Activated gamma-delta T cell treated with anti-CD3 and anti-CD28 coated beads, Interleukin-2, amount 50 U/mL, for 16 hours (primary cell): ENCODE results near the gene SPNS3.

ENCODE experiments used
- DNase-seq: peaks from one replicate; pipeline ENCODE4 v3.0.0-alpha.2; 2020; ENCODE audit warnings: low read depth

Gene SPNS3

GRCh38 chr17:4433515-4434031 is at the start of gene SPNS3:
TSS of gene SPNS3 (plus strand) at chr17:4433940. CDS start at chr17:4433968, 28 bp downstream.
- DNase-seq, result peak; percentile 45

GRCh38 chr17:4386406-4386805 is 47.3 kb upstream of the SPNS3 start:
- DNase-seq, result no peak

DNA sequence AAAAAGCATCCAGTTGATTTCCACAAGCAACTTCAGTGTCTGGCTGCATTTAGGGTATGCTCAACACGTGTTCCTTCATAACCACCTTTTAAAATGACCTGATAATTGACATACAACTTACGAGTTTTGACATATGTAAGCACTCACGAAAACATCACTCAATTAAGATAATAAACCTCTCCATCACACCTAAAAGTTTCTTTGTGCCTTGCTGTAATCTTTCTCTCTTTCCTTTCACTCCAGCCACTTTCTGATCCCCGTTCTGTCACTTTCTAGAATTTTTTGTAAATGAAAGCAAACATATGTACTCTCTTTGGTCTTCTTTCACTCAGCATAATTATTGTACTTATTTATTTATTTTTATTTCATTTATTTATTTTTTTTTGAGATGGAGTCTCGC is 46.6 kb upstream of the SPNS3 start:
- DNase-seq, result no peak

DNA sequence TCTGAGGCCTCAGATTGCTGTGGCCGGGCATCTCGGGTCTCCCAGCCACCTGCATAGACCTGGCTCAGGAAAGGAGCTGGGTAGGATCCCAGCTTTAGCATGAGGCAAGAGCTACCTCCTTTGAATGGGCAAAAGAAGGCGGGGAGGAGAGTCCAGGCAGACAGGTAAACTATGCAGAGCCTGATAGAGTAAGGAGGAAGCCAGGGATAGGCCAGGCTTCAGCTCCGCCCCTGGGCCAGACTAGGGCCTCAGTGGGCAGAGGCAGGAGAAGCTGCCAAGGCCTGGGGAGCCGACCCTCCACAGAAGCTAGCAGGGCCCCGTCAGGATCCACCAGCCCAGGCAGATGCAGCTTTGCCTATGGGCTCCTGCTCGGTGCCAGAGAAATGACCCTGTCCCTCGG is 44.7 kb upstream of the SPNS3 start:
- no peak for DNase-seq

DNA sequence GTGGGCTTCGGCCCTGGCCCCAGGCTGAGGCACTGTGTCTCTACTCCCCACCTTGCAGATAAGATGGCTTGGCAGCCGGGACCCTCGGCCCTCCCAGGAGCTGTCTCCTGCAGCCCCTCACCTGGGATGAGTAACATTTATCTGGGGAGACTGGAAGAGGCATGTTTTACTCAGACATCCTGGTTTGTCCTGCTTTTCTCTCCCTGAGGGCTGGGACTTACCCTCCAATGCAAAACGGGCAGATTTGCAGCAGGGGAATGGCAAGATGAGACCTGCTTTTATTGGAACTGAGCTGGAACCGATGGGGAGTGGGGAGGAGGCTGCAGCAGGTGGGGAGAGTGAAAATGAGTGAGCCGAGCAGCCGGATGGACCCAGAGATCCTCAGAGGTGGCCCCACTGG is 39.9 kb upstream of the SPNS3 start:
- no peak for DNase-seq

GRCh38 chr17:4394208-4395110 is 39.3 kb upstream of the SPNS3 start:
- DNase-seq, result no peak

GRCh38 chr17:4395111-4395478 is 38.6 kb upstream of the SPNS3 start:
- DNase-seq, result no peak

DNA sequence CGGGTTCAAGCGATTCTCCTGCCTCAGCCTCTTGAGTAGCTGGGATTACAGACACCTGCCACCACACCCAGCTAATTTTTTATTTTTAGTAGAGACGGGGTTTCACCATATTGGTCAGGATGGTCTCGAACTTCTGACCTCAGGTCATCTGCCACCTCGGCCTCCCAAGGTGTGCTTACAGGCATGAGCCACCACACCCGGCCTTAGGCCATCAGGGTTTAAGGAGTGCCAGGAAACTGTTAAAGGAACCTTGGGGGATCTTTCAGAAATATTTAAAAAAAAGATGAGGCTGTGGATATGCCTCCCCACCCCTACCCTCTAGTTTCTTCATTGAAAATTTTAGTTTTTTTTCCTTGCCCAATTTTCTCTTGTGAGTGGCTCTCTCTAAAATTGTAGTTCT is 35.9 kb upstream of the SPNS3 start:
- DNase-seq, result no peak

GRCh38 chr17:4405038-4405669 is 28.6 kb upstream of the SPNS3 start:
- no peak for DNase-seq

DNA sequence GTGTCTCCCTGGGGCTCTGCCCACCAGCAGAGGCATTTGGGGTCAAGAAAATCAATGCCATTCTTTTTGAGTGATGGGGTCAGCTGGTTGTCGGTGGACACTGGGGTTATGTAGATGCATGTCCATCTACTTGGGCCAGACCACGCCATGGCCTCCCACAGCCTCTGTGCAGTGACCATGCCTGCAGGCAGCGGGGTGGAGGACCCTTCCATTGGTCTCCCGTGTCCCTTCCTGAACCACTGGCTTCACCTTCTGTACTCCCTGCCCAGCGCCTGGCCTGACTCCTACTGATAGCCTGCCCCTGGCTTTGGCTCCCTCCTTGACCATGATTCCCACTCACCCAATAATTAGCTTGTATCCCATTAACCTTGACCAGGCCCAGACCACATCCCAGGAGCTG is 28.0 kb upstream of the SPNS3 start:
- no peak for DNase-seq

DNA sequence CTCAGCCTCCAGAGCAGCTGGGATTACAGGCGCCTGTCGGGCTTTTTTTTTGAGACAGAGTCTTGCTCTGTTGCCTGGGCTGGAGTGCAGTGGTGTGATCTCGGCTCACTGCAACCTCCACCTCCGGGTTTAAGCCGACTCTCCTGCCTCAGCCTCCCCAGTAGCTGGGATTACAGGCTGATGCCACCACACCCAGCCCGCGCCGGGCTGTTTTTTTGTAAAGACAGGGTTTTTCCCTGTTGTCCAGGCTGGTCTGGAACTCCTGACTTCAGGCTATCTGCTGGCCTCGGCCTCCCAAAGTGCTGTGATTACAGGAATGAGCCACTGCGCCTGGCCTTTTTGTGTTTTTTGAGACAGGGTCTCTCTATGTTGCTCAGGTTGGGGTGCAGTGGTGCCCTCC is 27.4 kb upstream of the SPNS3 start:
- no peak for DNase-seq

DNA sequence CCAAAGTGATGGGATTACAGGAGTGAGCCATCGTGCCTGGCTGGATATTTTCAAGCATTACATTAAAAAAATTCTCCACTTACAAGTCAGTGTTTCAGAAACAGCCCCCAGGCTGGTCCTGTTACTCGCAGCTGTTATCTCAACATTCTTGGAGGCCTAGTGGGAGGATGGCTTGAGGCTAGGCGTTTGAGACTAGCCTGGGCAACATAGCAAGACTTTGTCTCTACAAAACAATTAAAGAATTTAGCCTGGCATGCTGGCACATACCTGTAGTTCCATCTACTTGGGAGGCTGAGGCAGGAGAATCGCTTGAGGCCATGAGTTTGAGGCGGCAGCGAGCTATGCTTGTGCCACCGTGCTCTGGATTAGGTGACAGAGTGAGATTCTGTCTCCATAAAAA is 26.5 kb upstream of the SPNS3 start:
- no peak for DNase-seq

DNA sequence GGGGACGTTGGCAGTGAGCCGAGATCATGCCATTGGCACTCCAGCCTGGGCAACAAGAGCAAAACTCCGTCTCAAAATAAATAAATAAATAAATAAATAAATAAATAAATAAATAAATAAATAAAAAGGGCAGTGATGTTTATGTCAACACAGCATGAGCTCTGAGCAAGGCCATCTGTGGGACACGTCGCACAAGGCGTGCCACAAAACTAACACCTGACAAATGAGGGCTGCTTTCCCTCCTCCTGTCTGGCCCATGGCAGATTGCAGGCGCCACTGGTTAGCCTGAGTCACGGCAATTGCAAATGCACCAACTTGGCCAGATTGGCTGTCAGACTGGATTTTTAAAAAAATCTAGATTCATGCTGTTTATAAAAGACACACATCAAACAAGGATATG is 25.9 kb upstream of the SPNS3 start:
- no peak for DNase-seq

DNA sequence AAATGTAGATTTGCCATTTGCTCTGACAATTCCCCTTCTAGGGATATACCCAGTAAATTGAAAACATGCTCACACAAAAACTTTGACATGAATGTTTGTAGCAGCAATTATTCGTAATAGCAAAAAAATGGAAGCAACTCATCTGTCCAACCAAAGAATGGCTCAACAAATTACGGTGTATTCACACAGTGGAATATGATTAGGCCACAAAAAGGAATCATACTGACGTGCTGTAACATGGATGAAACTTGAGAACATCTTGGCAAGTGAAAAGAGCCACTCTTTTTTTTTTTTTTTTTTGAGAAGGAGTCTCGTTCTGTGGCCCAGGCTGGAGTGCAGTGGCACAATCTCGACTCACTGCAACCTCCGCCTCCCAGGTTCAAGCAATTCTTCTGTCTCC is 24.1 kb upstream of the SPNS3 start:
- no peak for DNase-seq

DNA sequence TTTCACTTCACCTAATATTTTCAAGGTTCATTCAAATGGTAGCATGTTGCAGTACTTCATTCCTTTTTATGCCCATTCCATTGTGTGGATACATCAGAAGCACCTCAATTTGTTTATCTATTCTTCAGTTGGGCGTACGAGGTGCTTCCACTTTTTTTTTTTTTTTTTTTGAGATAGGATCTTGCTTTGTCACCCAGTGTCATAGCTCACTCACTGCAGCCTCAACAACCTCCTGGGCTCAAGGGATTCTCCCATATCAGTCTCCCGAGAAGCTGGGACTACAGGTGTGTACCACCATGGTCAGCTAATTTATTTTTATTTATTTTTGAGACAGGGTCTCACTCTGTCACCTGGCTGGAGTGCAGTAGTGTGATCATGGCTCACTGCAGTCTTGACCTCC is 22.5 kb upstream of the SPNS3 start:
- DNase-seq, result no peak

GRCh38 chr17:4412933-4413831 is 20.6 kb upstream of the SPNS3 start:
- DNase-seq, result peak; percentile 90

DNA sequence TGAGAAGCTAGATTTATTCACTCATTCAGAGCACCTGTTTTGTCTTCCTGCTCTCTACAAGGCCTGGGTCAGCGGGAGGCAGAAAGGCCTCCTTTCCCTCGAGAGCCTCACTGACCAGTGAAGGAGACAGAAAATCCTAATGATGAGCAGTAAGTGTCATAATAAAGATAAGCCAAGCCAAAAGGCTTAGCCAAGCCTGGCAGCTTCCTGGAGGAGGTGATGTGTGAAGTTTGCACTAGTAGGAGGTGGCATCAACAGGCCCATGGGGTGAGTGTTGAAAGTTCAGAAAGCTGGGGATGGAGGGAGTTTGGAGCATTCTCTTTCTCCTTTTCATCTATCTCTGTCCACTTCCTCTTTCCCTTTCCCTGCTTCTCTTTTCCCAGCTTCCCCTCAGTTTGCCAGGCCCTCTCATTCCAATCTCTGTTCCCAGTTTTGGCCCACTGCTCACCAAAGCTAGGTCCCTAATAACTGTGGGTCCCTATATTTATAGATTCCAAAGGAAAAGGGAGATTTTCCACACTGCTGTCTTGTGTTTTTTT is 16.5 kb upstream of the SPNS3 start:
- no peak for DNase-seq

DNA sequence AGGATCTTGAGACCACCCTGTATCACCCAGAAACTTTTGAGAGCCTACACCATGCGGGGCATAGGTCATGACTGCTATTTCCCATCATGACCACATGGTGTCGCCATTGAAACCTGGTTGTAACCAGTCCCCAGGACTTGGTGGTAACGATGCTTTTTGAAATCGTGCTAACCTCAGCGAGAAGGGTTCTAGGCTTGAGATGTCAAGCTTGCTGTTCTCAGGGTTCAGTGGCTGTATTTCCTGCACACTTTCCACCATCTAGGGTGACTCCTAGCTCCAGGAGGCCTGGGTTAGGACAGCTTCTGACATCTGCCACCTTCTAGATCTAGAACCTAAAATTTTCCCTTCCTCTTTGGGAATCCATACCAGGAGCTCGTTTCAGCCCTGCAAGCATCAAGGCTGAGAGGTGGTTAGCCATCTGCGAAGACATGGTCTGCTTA is 13.0 kb upstream of the SPNS3 start:
- DNase-seq, result peak; percentile 43

- DNase-seq, result no peak
Observed at GRCh38 chr17:4422864-4423263, 10.9 kb upstream of the SPNS3 start.

DNA sequence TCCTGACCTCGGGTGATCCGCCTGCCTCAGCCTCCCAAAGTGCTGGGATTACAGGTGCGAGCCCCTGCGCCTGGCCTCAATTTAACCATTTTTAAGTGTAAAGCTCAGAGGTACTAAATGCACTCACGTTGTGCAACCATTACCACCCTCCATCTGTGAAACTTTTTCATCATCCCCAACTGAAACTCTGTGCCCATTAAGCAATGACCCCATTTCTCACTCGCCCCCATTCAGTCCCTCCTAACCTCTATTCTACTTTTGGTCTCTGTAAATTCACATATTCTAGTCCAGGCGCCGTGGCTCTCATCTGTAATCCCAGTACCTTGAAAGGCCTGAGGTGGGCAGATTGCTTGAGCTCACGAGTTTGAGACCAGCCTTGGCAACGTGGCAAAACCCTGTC is 8.3 kb upstream of the SPNS3 start:
- DNase-seq, result no peak

DNA sequence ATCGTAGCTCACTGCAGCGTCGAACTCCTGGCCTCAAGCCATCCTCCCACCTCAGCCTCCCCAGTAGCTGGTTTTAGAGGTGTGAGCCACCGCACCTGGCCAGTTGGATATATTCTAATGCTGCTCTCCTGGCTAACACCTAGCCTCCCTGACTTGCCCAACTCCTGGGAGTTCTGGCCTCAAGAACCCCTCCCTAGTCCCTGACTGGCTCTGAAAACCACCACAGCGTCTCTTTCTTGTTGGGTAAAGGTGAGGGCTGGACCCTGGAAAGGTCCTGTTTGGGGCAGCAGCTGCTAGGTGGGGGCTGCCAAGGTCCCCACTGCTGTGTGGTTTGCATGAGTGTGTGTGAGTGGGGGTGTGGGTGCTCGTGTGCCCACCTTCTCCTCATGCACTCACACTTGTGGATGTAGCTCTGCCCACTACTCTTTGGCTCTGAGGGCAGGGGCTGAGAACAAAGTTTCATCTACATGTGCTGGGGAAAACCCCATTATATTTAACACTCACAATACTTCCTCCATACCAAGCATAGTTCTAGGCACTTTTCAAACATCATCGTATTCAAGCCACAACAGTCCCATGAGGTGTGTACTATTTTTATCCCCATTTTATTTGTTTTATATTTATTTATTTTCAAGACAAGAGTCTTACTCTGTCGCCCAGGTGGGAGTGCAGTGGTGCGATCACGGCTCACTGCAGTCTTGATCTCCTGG is 7.1 kb upstream of the SPNS3 start:
- DNase-seq, result no peak
